ENCODE results near the gene RERE.
"Not testable (repeated sequence)": the region's sequence is repeated elsewhere in the genome, so short reads cannot be mapped to it uniquely, and the experiment has no call there.

The RERE gene

GRCh38 chr1:8712413-8713231, 104.8 kb downstream of the RERE start:
- peak; percentile 48 for DNase-seq

- no peak for DNase-seq
These were observed 105.5 kb downstream of the RERE start for GRCh38 chr1:8711873-8712412.

GRCh38 chr1:8711151-8711550, 106.3 kb downstream of the RERE start:
- DNase-seq = no peak

- DNase-seq = no peak
These were observed 109.2 kb downstream of the RERE start for GRCh38 chr1:8708259-8708658.

- peak; percentile 97 for DNase-seq
These were observed 110.4 kb downstream of the RERE start for GRCh38 chr1:8706995-8707396.

GRCh38 chr1:8706291-8706690, 111.1 kb downstream of the RERE start:
- DNase-seq = no peak

GRCh38 chr1:8704866-8705506, 112.5 kb downstream of the RERE start:
- peak; percentile 20 for DNase-seq

GRCh38 chr1:8702850-8703810, 114.3 kb downstream of the RERE start:
- peak; percentile 97 for DNase-seq

- DNase-seq = peak; percentile 47
These were observed 115.0 kb downstream of the RERE start for GRCh38 chr1:8702472-8702849.

GRCh38 chr1:8701794-8702471, 115.5 kb downstream of the RERE start:
- DNase-seq = peak; percentile 33

- no peak for DNase-seq
These were observed 117.8 kb downstream of the RERE start for GRCh38 chr1:8699679-8700078.

- DNase-seq = no peak
These were observed 118.4 kb downstream of the RERE start for GRCh38 chr1:8698937-8699447.

- DNase-seq = no peak
These were observed 119.3 kb downstream of the RERE start for GRCh38 chr1:8698012-8698630.

- DNase-seq = not testable (repeated sequence)
These were observed 122.0 kb downstream of the RERE start for GRCh38 chr1:8695442-8695841.

GRCh38 chr1:8693107-8693506, 124.3 kb downstream of the RERE start:
- no peak for DNase-seq

GRCh38 chr1:8691662-8692061, 125.8 kb downstream of the RERE start:
- no peak for DNase-seq

GRCh38 chr1:8690253-8690525, 127.3 kb downstream of the RERE start:
- no peak for DNase-seq

- no peak for DNase-seq
These were observed 127.8 kb downstream of the RERE start for GRCh38 chr1:8689431-8690252.

- no peak for DNase-seq
These were observed 129.9 kb downstream of the RERE start for GRCh38 chr1:8687538-8687937.

- DNase-seq = peak; percentile 37
These were observed 130.4 kb downstream of the RERE start for GRCh38 chr1:8687039-8687438.

- DNase-seq = no peak
These were observed 132.0 kb downstream of the RERE start for GRCh38 chr1:8685463-8685862.
